Breast epithelium (tissue), 4 donors: ENCODE measurements around the gene TYSND1. TPM values are rescaled to one million over a fixed set of nuclear protein-coding genes. Genes with fewer than 3 reads are reported as not detected.
"Not testable (repeated sequence)": the region's sequence is repeated elsewhere in the genome, so short reads cannot be mapped to it uniquely, and the experiment has no call there.

Experiments
- DNase-seq, 2 donors: peaks; one replicate each; pipeline ENCODE4 v3.0.0-alpha.2; 2019; ENCODE audit warnings: low spot score in 2 of 2
- H3K27ac ChIP-seq, 2 donors: fragments of 200-600 bp; sonication (generic) in 1 of 2; one replicate each; pipeline ENCODE4 v1.5.1; 2016 to 2019; ENCODE audit warnings: mild to moderate bottlenecking in 1 of 2
- H3K27me3 ChIP-seq, 2 donors: fragments of 200-600 bp; sonication (generic) in 1 of 2; one replicate each; pipeline versions ENCODE4 v1.5.1 to v1.6.0; 2017 to 2019; ENCODE audit warnings: control low read depth in 1 of 2, mild to moderate bottlenecking in 1 of 2
- H3K36me3 ChIP-seq: fragments of 200-600 bp; one replicate; pipeline ENCODE4 v1.5.1; 2019
- H3K4me1 ChIP-seq, 2 donors: fragments of 200-600 bp; sonication (generic); one replicate each; pipeline ENCODE4 v1.5.1; 2016 to 2019; ENCODE audit warnings: control low read depth in 1 of 2
- H3K4me3 ChIP-seq, 3 donors: fragments of 200-600 bp; sonication (generic); 1 replicate in 2 of 3; 2 replicates in 1 of 3; pipeline ENCODE4 v1.5.1; 2016 to 2019; ENCODE audit warnings: mild to moderate bottlenecking in 3 of 3, moderate library complexity in 2 of 3
- H3K9me3 ChIP-seq, 2 donors: fragments of 200-600 bp; sonication (generic) in 1 of 2; one replicate each; pipeline ENCODE4 v1.5.1; 2016 to 2019; ENCODE audit warnings: control low read depth in 1 of 2
- POLR2A ChIP-seq: fragments of 450-650 bp; IDR thresholded peaks from one replicate; pipeline ENCODE4 v1.6.1; 2016; ENCODE audit warnings: antibody characterized with exemption, mild to moderate bottlenecking, moderate library complexity
- POLR2AphosphoS5 ChIP-seq, 3 donors: sonication (generic); formaldehyde crosslinking; IDR thresholded peaks; one replicate each; pipeline ENCODE4 v1.6.1; 2017; ENCODE audit warnings: antibody characterized with exemption in 3 of 3
- intact Hi-C: fragments of 100-400 bp; cut with DNase I; formaldehyde crosslinking; loops from one replicate; pipeline ENCODE4 v1.15.1; 2023; ENCODE audit warnings: low total_unique reads
- total RNA-seq, 3 donors: library from RNA; depleted of rRNA; stranded (reverse); fragments of >200 nt; gene quantifications; one replicate each; pipeline ENCODE4 v1.1.0, GENCODE V29; 2016
- TF ChIP-seq, protein P1 (sequence below), 3 donors: fragments of 450-650 bp; IDR thresholded peaks; one replicate each; pipeline ENCODE4 v1.5.1; 2016 to 2017; ENCODE audit warnings: antibody characterized with exemption in 3 of 3, mild to moderate bottlenecking in 3 of 3, moderate library complexity in 3 of 3

TYSND1 gene
- total RNA-seq, 3 donors from 2014 or later = 12.5 to 19.9 (median 19.7) TPM

DNA sequence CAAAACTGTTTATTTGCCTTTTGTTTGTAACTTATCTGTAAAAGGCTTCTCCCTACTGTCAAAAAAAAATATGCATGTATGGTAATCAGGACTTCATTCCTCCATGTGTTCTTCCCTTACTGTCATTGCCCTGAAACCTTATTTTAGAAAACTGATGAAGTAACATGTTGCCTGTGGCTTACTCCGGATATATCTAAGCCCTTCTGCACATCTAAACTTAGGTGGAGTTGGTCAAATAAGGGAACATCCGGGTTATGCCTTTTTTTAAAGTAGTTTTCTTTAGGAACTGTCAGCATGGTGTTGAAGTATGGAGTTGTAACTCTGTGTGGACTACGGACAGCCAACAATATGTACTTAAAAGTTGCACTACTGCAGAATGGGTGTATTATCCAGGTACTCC, 17.7 kb upstream of the TYSND1 start:
- H3K9me3 ChIP-seq = no peaks in the 10 kb centered on the region
- no peaks in the 10 kb centered on the region for H3K27me3 ChIP-seq
- H3K4me3 ChIP-seq = no peak overlapping the region
- H3K36me3 ChIP-seq = no peaks in the 10 kb centered on the region
- no peak for DNase-seq
- no peak overlapping the region for H3K27ac ChIP-seq
- peaks cover 0 to 3% of the 10 kb centered on the region in 2 donors for H3K4me1 ChIP-seq
- intact Hi-C loops = no loop called here
- no peak for TF ChIP-seq POLR2AphosphoS5 (IDR thresholded peaks at IDR 0.05)
- TF ChIP-seq, protein P1, sequence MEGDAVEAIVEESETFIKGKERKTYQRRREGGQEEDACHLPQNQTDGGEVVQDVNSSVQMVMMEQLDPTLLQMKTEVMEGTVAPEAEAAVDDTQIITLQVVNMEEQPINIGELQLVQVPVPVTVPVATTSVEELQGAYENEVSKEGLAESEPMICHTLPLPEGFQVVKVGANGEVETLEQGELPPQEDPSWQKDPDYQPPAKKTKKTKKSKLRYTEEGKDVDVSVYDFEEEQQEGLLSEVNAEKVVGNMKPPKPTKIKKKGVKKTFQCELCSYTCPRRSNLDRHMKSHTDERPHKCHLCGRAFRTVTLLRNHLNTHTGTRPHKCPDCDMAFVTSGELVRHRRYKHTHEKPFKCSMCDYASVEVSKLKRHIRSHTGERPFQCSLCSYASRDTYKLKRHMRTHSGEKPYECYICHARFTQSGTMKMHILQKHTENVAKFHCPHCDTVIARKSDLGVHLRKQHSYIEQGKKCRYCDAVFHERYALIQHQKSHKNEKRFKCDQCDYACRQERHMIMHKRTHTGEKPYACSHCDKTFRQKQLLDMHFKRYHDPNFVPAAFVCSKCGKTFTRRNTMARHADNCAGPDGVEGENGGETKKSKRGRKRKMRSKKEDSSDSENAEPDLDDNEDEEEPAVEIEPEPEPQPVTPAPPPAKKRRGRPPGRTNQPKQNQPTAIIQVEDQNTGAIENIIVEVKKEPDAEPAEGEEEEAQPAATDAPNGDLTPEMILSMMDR (IDR thresholded peaks at IDR 0.05) = no peak
- TF ChIP-seq POLR2A = no peak

DNA sequence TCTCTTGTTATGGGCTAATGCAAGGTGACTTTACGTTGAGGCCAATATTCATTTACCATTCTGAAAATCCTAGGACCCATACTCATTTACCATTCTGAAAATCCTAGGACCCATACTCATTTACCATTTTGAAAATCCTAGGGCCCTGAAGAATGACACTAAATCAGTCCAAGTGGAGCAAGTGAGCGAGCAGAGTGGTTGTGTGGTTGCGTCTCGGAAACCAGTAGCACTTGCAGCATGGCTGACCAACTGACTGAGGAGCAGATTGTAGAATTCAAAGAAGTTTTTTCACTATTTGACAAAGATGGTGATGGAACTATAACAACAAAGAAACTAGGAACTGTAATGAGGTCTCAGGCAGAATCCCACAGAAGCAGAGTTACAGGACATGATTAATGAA, 16.9 kb upstream of the TYSND1 start:
- H3K36me3 ChIP-seq = no peaks in the 10 kb centered on the region
- no peak overlapping the region for H3K4me3 ChIP-seq
- H3K9me3 ChIP-seq = no peaks in the 10 kb centered on the region
- no peak for DNase-seq
- TF ChIP-seq, protein P1 (IDR thresholded peaks at IDR 0.05) = no peak
- TF ChIP-seq POLR2AphosphoS5 (IDR thresholded peaks at IDR 0.05) (no peak), POLR2A (no peak)
- peaks cover 0 to 3% of the 10 kb centered on the region in 2 donors for H3K4me1 ChIP-seq
- H3K27me3 ChIP-seq = no peaks in the 10 kb centered on the region
- no peak overlapping the region for H3K27ac ChIP-seq
- intact Hi-C loops = no loop called here

DNA sequence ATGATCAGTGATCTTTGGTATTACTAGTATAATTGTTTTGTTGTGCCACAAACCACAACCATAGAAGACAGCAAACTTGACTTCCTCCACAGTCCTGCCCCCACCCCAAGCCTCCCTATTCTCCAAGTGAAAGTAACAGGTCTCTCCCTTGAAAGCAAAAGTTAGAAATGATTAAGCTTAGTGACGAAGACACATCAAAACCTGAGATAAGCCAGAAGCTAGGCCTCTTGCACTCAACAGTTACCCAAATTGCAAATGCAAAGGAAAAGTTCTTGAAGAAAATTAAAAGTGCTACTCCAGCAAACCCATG, 16.3 kb upstream of the TYSND1 start:
- Histone ChIP-seq H3K4me1 (peaks cover 0 to 3% of the 10 kb centered on the region in 2 donors), H3K4me3 (no peak overlapping the region), H3K27me3 (no peaks in the 10 kb centered on the region), H3K36me3 (no peaks in the 10 kb centered on the region), H3K9me3 (no peaks in the 10 kb centered on the region), H3K27ac (no peak overlapping the region)
- TF ChIP-seq, protein P1 (IDR thresholded peaks at IDR 0.05) = no peak
- no peak for TF ChIP-seq POLR2A
- TF ChIP-seq POLR2AphosphoS5 (IDR thresholded peaks at IDR 0.05) = no peak
- intact Hi-C loops = no loop called here
- DNase-seq = no peak

DNA sequence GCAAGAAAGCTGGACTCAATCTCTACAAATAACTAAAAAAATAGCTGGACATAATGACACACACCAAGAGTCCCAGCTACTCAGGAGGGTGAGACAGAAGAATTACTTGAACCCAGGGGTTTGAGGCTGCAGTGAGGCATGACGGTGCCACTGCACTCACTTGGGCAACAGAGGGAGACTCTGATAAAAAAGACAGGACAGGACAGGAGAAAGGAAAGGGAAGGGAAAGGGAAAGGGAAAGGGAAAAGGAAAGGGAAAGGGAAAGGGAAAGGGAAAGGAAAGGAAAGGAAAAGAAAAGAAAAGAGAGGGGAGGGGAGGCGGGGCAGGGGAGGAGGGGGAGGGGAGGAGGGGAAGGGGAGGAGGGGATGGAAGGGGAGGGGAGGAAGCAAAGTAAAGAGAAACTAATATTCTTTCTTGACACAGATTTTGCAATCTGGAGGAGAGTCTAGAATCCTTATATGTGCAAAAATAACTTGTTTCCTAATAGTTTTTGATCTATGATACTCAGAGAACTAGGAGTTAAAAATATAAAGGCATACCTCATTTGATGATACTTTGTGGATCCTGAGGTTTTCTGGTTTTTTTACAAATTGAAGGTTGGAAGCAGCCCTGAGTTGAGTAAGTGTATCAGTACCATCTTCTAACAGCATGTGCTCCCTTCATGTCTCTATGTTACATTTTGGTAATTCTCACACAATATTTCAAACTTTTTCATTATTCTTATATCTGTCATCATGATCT, 15.8 kb upstream of the TYSND1 start:
- Histone ChIP-seq H3K27ac (no peak overlapping the region), H3K36me3 (no peaks in the 10 kb centered on the region)

DNA sequence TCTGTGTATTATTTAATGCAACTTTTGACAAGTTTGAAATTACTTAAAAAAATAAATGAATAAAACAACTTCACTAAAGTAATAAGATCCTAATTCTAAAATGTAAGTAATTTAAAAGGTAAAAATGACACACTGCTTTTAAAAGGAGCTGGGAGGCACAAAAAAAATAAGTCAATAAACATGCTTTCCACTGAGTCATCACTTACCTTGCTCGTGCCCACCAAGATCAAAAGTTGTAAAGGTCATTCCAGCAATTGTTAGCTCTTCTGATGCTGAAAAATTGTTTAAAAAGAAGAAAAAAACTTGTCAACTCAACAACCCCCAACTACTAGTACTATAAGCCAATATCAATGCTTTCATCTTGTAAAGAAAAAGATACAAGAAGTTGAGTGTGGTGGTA, 14.3 kb upstream of the TYSND1 start:
- Histone ChIP-seq H3K4me1 (peaks cover 0 to 3% of the 10 kb centered on the region in 2 donors), H3K27ac (no peak overlapping the region), H3K36me3 (no peaks in the 10 kb centered on the region), H3K27me3 (no peaks in the 10 kb centered on the region), H3K4me3 (no peak overlapping the region), H3K9me3 (no peaks in the 10 kb centered on the region)
- DNase-seq = no peak
- no peak for TF ChIP-seq POLR2AphosphoS5 (IDR thresholded peaks at IDR 0.05)
- TF ChIP-seq, protein P1 (IDR thresholded peaks at IDR 0.05) = no peak
- TF ChIP-seq POLR2A = no peak
- intact Hi-C loops = no loop called here

More for the DNA sequence above, 15.8 kb upstream of the TYSND1 start:
- TF ChIP-seq POLR2A (no peak), POLR2AphosphoS5 (IDR thresholded peaks at IDR 0.05) (no peak)
- TF ChIP-seq, protein P1 (IDR thresholded peaks at IDR 0.05) = no peak
- Histone ChIP-seq H3K4me3 (no peak overlapping the region), H3K27me3 (no peaks in the 10 kb centered on the region), H3K9me3 (no peaks in the 10 kb centered on the region), H3K4me1 (peaks cover 0 to 3% of the 10 kb centered on the region in 2 donors)
- intact Hi-C loops = no loop called here
- no peak for DNase-seq

DNA sequence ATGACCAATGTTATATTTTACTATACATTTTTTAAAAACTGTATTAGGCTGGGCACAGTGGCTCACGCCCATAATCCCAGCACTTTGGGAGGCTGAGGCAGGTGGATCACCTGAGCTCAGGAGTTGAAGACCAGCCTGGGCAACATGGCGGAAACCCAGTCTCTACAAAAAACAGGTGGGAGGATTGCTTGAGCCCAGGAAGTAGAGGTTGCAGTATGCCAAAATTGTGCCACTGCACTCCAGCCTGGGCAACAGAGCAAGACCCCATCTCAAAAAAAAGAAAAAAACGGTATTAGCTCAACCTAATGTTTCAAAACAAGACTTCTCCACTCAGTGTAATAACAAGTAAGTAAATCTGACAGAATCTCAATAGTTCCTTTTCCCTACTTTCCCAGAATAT, 12.9 kb upstream of the TYSND1 start:
- DNase-seq, H3K4me3 ChIP-seq, H3K36me3 ChIP-seq, H3K27ac ChIP-seq, H3K4me1 ChIP-seq, H3K27me3 ChIP-seq, intact Hi-C loops, H3K9me3 ChIP-seq: not testable (repeated sequence)
